ENCODE results near the gene DTD2. TPM values are rescaled to one million over a fixed set of nuclear protein-coding genes. Genes with fewer than 3 reads are reported as not detected.

DTD2 gene
- total and polyA plus RNA-seq, 9 of the 15 experiments (the other 6 are each of a cell fraction or from before 2014, with no cell fraction given), result 3.8 to 24.1 (median 15.2) TPM

DNA sequence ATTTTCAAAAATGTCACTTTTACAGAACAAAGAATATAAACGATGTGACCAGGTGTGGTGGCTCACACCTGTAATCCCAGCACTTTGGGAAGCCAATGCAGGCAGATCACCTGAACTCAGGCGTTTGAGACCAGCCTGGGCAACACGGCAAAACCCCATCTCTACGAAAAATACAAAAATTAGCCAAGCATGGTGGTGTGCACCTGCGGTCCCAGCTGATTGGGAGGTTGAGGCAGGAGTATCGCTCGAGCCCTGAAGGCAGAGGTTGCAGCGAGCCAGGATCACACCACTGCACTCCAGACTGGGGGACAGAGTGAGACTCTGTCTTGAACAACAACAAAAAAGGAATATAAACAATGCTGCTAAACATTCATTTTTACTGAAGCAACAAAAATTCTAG, 52.2 kb downstream of the DTD2 start:
- Histone ChIP-seq H4K20me1 (replicated peaks; ENCODE audit: control insufficient read depth, insufficient read depth, low read length) (no peaks in the 10 kb centered on the region; the same call in 1 of the 2 replicates), H3K9me3 (replicated peaks; ENCODE audit: control insufficient read depth, insufficient read depth, low read depth, low read length) (no peaks in the 10 kb centered on the region), H3K9ac (ENCODE audit: insufficient read depth in 1 of 2, low read depth in 2 of 2, low read length in 2 of 2) (no peak overlapping the region), H3K4me2 (ENCODE audit: insufficient read depth, low read length) (no peak overlapping the region), H3K36me3 (ENCODE audit: control insufficient read depth, insufficient read depth, low read length) (peaks cover 17% of the 10 kb centered on the region; the same call in 2 of the 3 replicates), H3K79me2 (ENCODE audit: control insufficient read depth, insufficient read depth, low read length) (peaks cover 13% of the 10 kb centered on the region), H3K27ac (ENCODE audit: extremely low read depth, low read depth, low read length) (no peak overlapping the region), H2AFZ (ENCODE audit: low read depth, low read length) (no peak overlapping the region), H3K4me3 (no peak overlapping the region), H3K27me3 (ENCODE audit: control insufficient read depth in 2 of 2, insufficient read depth in 2 of 2, low read length in 2 of 2) (no peaks in the 10 kb centered on the region), H3K4me1 (replicated peaks in 1 of 2; ENCODE audit: control insufficient read depth in 2 of 2, insufficient read depth in 2 of 2, low read length in 2 of 2) (peaks cover 0 to 3% of the 10 kb centered on the region in 2 experiments; a peak in 3 of 5 replicates), H3K9me1 (ENCODE audit: control insufficient read depth, insufficient read depth, low read length) (no peaks in the 10 kb centered on the region)
- in situ Hi-C loops (cut with MboI), result no loop called here
- no peak for TF ChIP-seq TBL1XR1 (IDR thresholded peaks at IDR 0.05; ENCODE audit: low read length in 2 of 2)
- no peak for TF ChIP-seq PHF20 (IDR thresholded peaks at IDR 0.05; ENCODE audit: partially characterized antibody)
- no peak for TF ChIP-seq BCOR (IDR thresholded peaks at IDR 0.05)
- TF ChIP-seq FOXO4 (CRISPR knock-in tag; IDR thresholded peaks at IDR 0.05), result no peak
- no peak for TF ChIP-seq HSF4 (CRISPR knock-in tag; IDR thresholded peaks at IDR 0.05; ENCODE audit: borderline replicate concordance)
- no peak for TF ChIP-seq NR2C1 (IDR thresholded peaks at IDR 0.05)
- TF ChIP-seq NR2C1 (tag; IDR thresholded peaks at IDR 0.05), result no peak
- no peak for TF ChIP-seq CREBBP (IDR thresholded peaks at IDR 0.05; ENCODE audit: low read depth, low read length)
- TF ChIP-seq MAFF (IDR thresholded peaks at IDR 0.05; ENCODE audit: low read length), result no peak
- TF ChIP-seq, protein P1, sequence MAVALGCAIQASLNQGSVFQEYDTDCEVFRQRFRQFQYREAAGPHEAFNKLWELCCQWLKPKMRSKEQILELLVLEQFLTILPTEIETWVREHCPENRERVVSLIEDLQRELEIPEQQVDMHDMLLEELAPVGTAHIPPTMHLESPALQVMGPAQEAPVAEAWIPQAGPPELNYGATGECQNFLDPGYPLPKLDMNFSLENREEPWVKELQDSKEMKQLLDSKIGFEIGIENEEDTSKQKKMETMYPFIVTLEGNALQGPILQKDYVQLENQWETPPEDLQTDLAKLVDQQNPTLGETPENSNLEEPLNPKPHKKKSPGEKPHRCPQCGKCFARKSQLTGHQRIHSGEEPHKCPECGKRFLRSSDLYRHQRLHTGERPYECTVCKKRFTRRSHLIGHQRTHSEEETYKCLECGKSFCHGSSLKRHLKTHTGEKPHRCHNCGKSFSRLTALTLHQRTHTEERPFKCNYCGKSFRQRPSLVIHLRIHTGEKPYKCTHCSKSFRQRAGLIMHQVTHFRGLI (CRISPR knock-in tag; IDR thresholded peaks at IDR 0.05), result no peak
- TF ChIP-seq ZFP1 (CRISPR knock-in tag; IDR thresholded peaks at IDR 0.05), result no peak
- TF ChIP-seq CCAR2 (IDR thresholded peaks at IDR 0.05; ENCODE audit: low read depth, low read length), result no peak
- BruUV-seq (replicated peaks), result no TSS peak
- no peak for ATAC-seq
- ChIA-PET CTCF (ENCODE audit: low intra/inter-chr PET ratio) (no interaction called here), POLR2A (interaction anchor here (2.3 kb wide), 1 partner anchor 15 kb away, joined by 10 read pairs; the partner anchor contains the start of gene HEATR5A)
- no peak for DNase-seq (ENCODE audit: extremely low read depth in 1 of 4, low spot score in 3 of 4)
- 92% methylated on average over 6 of the region's 8 CpGs for WGBS (ENCODE audit: insufficient coverage, low coverage, missing lambda C conversion rate)
- FAIRE-seq, result no peak
- intact Hi-C loops (cut with micrococcal nuclease), result no loop called here
